ENCODE measurements around the gene SLC35E4.

DNA sequence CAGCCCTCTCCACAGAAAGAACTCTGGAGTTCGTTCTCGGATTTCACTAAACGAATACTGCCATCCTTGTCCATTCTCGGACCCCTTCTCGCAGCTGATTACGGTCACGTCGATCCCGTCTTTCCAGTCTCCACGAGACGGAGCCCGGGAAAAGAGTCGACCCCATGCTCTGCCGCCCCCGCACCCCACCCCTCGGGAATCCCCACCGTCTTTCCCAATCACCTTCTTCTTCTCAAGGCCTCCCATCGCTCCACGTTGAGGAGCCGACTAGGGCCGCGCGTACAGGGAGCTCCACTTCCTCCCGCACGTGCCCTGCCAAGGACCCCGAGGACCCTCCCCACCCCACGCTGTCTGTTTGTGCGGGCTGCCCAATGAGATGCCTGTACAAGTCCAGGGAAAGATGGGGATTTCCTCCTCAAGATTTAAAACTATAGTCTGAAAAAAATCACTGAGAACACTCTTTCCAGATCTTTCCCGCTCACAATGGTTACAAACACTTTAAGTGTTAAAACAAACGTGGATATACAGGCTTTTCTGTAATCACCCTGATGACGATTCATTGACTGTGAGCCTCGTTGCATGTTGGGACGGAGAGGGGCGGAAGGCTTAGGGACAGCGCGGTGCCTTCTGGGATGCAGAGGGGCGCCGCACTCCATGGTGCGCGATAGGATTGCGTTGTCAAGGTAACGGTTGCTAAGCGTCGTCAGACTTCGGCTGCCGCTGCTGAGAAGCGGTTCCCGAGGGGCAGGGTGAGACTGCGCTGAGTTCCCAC, 43.8 kb upstream of the SLC35E4 start, which contains the start of gene PES1:
- TF ChIP-seq, protein P1, sequence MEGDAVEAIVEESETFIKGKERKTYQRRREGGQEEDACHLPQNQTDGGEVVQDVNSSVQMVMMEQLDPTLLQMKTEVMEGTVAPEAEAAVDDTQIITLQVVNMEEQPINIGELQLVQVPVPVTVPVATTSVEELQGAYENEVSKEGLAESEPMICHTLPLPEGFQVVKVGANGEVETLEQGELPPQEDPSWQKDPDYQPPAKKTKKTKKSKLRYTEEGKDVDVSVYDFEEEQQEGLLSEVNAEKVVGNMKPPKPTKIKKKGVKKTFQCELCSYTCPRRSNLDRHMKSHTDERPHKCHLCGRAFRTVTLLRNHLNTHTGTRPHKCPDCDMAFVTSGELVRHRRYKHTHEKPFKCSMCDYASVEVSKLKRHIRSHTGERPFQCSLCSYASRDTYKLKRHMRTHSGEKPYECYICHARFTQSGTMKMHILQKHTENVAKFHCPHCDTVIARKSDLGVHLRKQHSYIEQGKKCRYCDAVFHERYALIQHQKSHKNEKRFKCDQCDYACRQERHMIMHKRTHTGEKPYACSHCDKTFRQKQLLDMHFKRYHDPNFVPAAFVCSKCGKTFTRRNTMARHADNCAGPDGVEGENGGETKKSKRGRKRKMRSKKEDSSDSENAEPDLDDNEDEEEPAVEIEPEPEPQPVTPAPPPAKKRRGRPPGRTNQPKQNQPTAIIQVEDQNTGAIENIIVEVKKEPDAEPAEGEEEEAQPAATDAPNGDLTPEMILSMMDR (IDR thresholded peaks at IDR 0.05; ENCODE audit: low read depth, low read length, poor library complexity, severe bottlenecking): no peak
- TF ChIP-seq EZH2phosphoT487 (IDR thresholded peaks at IDR 0.05; ENCODE audit: borderline replicate concordance, low read length): no peak
